ENCODE data around the gene UGT2B28.
"Not testable (repeated sequence)": the region's sequence is repeated elsewhere in the genome, so short reads cannot be mapped to it uniquely, and the experiment has no call there.

DNA sequence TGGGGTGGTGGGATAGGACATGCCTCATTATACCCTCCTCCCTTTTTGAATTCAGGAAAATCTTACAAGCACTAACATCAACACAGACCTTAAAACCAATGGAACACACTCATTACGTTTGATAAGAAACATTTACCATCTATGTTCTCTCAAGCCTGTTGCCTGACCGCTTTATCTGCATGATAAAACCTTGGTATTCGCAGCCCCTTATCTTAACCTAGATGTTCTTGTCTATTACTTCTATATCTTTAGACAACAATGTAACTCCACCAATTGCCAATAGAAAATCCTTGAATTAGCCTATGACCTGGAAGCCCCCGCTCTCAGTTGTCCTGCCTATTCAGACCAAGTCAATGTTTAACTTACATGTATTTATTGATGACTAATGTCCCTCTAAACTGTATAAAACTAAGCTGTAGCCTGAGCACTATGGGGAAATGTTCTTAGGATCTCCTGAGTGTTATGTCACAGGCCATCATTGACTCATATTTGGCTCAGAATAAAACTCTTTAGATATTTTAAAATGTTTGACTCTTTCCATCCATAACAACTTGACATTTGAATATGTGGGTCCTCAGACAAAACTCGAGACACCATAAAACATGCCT is 28.3 kb downstream of the UGT2B28 start:
- TF ChIP-seq, protein P1, sequence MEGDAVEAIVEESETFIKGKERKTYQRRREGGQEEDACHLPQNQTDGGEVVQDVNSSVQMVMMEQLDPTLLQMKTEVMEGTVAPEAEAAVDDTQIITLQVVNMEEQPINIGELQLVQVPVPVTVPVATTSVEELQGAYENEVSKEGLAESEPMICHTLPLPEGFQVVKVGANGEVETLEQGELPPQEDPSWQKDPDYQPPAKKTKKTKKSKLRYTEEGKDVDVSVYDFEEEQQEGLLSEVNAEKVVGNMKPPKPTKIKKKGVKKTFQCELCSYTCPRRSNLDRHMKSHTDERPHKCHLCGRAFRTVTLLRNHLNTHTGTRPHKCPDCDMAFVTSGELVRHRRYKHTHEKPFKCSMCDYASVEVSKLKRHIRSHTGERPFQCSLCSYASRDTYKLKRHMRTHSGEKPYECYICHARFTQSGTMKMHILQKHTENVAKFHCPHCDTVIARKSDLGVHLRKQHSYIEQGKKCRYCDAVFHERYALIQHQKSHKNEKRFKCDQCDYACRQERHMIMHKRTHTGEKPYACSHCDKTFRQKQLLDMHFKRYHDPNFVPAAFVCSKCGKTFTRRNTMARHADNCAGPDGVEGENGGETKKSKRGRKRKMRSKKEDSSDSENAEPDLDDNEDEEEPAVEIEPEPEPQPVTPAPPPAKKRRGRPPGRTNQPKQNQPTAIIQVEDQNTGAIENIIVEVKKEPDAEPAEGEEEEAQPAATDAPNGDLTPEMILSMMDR (IDR thresholded peaks at IDR 0.05) = not testable (repeated sequence)
- TF ChIP-seq ZFX (IDR thresholded peaks at IDR 0.05; ENCODE audit: borderline replicate concordance) = not testable (repeated sequence)

All from 22Rv1 (cell line).